Naive thymus-derived CD4-positive, alpha-beta T cell (primary cell): Measurements from ENCODE around the gene ADAP1. TPM values are rescaled to one million over a fixed set of nuclear protein-coding genes. Genes with fewer than 3 reads are reported as not detected.

Experiments
- ATAC-seq: fragments of 150-1000 bp; cut with Tn5 transposase; 2 replicates; pipeline ENCODE4 v1.10.0; 2021; ENCODE audit warnings: mild to moderate bottlenecking, moderate library complexity
- CTCF ChIA-PET: fragments of 350-600 bp; sonication (Branson Sonifier 250); formaldehyde crosslinking; loops from one replicate; lab custom pipeline; 2021; ENCODE audit warnings: antibody characterized with exemption; lab: Charles Lee
- POLR2A ChIA-PET: fragments of 350-600 bp; sonication (Branson Sonifier 250); formaldehyde crosslinking; loops from one replicate; lab custom pipeline; 2021; ENCODE audit warnings: antibody characterized with exemption, inconsistent platforms; lab: Charles Lee
- DNase-seq, 9 donors: peaks; one replicate each; pipeline versions ENCODE4 v3.0.0 to v3.0.0-alpha.2; 2020 to 2022; ENCODE audit warnings: mixed read lengths in 1 of 9
- H3K27ac ChIP-seq: one replicate; pipeline ENCODE4 v1.7.0; 2013; ENCODE audit warnings: mild to moderate bottlenecking, low read depth, low read length, moderate library complexity
- H3K27me3 ChIP-seq, 2 donors: one replicate each; pipeline ENCODE4 v1.7.0; 2013; ENCODE audit warnings: low read length in 2 of 2, mild to moderate bottlenecking in 2 of 2, moderate library complexity in 2 of 2; ENCODE audit not compliant: control insufficient read depth in 2 of 2, insufficient read depth in 2 of 2
- H3K36me3 ChIP-seq, 3 experiments: 1 replicate in 2 of 3; 2 replicates in 1 of 3; pipeline ENCODE4 v1.7.0; 2013; ENCODE audit warnings: low read length in 3 of 3, mild to moderate bottlenecking in 3 of 3, moderate library complexity in 1 of 3; ENCODE audit not compliant: insufficient read depth in 3 of 3, control insufficient read depth in 2 of 3
- H3K4me1 ChIP-seq, 2 donors: one replicate each; pipeline ENCODE4 v1.7.0; 2013; ENCODE audit warnings: low read length in 2 of 2, mild to moderate bottlenecking in 2 of 2, moderate library complexity in 1 of 2; ENCODE audit not compliant: control insufficient read depth in 2 of 2, insufficient read depth in 2 of 2
- H3K4me3 ChIP-seq: 2 replicates; pipeline ENCODE4 v1.7.0; 2013; ENCODE audit warnings: mild to moderate bottlenecking, low read length
- H3K9me3 ChIP-seq, 3 experiments: 1 replicate in 2 of 3; 2 replicates in 1 of 3; pipeline ENCODE4 v1.7.0; 2013; ENCODE audit warnings: low read length in 3 of 3; ENCODE audit not compliant: control insufficient read depth in 2 of 3
- H3K27ac Mint-ChIP-seq, 9 donors: one replicate each; pipeline ENCODE4 v1.8.0; 2020 to 2022; ENCODE audit warnings: mixed read lengths in 9 of 9, mild to moderate bottlenecking in 8 of 9, moderate library complexity in 5 of 9, inconsistent platforms in 2 of 9
- H3K27me3 Mint-ChIP-seq, 5 donors: one replicate each; pipeline ENCODE4 v1.8.0; 2021 to 2022; ENCODE audit warnings: mixed read lengths in 5 of 5, mild to moderate bottlenecking in 1 of 5
- H3K36me3 Mint-ChIP-seq, 5 donors: one replicate each; pipeline ENCODE4 v1.8.0; 2020 to 2022; ENCODE audit warnings: mixed read lengths in 5 of 5, mild to moderate bottlenecking in 3 of 5, inconsistent platforms in 1 of 5
- H3K4me1 Mint-ChIP-seq, 7 donors: one replicate each; pipeline ENCODE4 v1.8.0; 2020 to 2022; ENCODE audit warnings: mixed read lengths in 7 of 7, mild to moderate bottlenecking in 3 of 7, inconsistent platforms in 1 of 7
- H3K4me3 Mint-ChIP-seq, 10 donors: one replicate each; pipeline ENCODE4 v1.8.0; 2020 to 2022; ENCODE audit warnings: mild to moderate bottlenecking in 10 of 10, mixed read lengths in 10 of 10, moderate library complexity in 6 of 10, inconsistent platforms in 2 of 10
- H3K9me3 Mint-ChIP-seq, 11 donors: one replicate each; pipeline ENCODE4 v1.8.0; 2020 to 2022; ENCODE audit warnings: mixed read lengths in 11 of 11, mild to moderate bottlenecking in 4 of 11, inconsistent platforms in 1 of 11, moderate library complexity in 1 of 11
- intact Hi-C, 2 donors: fragments of 100-400 bp; cut with micrococcal nuclease; formaldehyde crosslinking; loops; one replicate each; pipeline ENCODE4 v1.15.1; 2023
- polyA plus RNA-seq, 2 donors: library from polyadenylated mRNA; unstranded; fragments of 300-500 nt; fragmentation: Illumina TruSeq; gene quantifications; one replicate each; pipeline ENCODE4 v1.2.3, GENCODE V29; 2021
- total RNA-seq, 6 experiments: library from RNA in 5 of 6; stranded (reverse) in 5 of 6; gene quantifications; 1 replicate in 5 of 6; 2 replicates in 1 of 6; pipeline ENCODE4 v1.2.3 and lab custom pipeline; 2021 to 2026

The ADAP1 gene
- total and polyA plus RNA-seq, 7 experiments from 2014 or later, result 3.8 to 68.6 (median 8.7) TPM

- CTCF ChIA-PET, result interaction anchor here (1.0 to 2.1 kb wide), 2 partner anchors 86 to 159 kb away, joined by 4 read pairs; no protein-coding TSS in a partner anchor
- no peaks in the 10 kb centered on the region for H3K36me3 ChIP-seq
- no peaks in the 10 kb centered on the region for H3K9me3 ChIP-seq
- no peak overlapping the region for H3K27ac Mint-ChIP-seq
- H3K36me3 Mint-ChIP-seq, result peaks cover 0 to 9% (median 7%) of the 10 kb centered on the region in 5 donors
- H3K27me3 Mint-ChIP-seq, result peaks cover 0 to 2% (median 0%) of the 10 kb centered on the region in 5 donors
- intact Hi-C loops, result no loop called here
- peaks cover 0 to 11% (median 9%) of the 10 kb centered on the region in 7 donors for H3K4me1 Mint-ChIP-seq
- H3K4me3 Mint-ChIP-seq, result peak overlapping the region in 1 of 10 donors; percentile 46
- peaks cover 0 to 2% (median 0%) of the 10 kb centered on the region in 11 donors for H3K9me3 Mint-ChIP-seq
- no peak overlapping the region for H3K27ac ChIP-seq
- no peak for ATAC-seq
- peaks cover 0 to 11% of the 10 kb centered on the region in 2 donors for H3K4me1 ChIP-seq
- H3K4me3 ChIP-seq, result no peak overlapping the region
- peak in 1 of 9 donors; percentile 25 for DNase-seq
- no peaks in the 10 kb centered on the region for H3K27me3 ChIP-seq
- POLR2A ChIA-PET, result no interaction called here
These were observed 47.7 kb downstream of the ADAP1 start for GRCh38 chr7:906776-907157.

- no peak overlapping the region for H3K27ac ChIP-seq
- ChIA-PET POLR2A (no interaction called here), CTCF (no interaction called here)
- Mint-ChIP-seq H3K4me1 (peaks cover 0 to 5% (median 2%) of the 10 kb centered on the region in 7 donors), H3K27ac (no peak overlapping the region), H3K4me3 (no peak overlapping the region), H3K36me3 (peaks cover 0 to 9% (median 7%) of the 10 kb centered on the region in 5 donors), H3K9me3 (peaks cover 0 to 2% (median 0%) of the 10 kb centered on the region in 11 donors), H3K27me3 (peaks cover 0 to 2% (median 0%) of the 10 kb centered on the region in 5 donors)
- H3K4me3 ChIP-seq, result no peak overlapping the region
- no peaks in the 10 kb centered on the region for H3K27me3 ChIP-seq
- no peaks in the 10 kb centered on the region for H3K9me3 ChIP-seq
- H3K4me1 ChIP-seq, result peaks cover 0 to 6% of the 10 kb centered on the region in 2 donors
- intact Hi-C loops, result no loop called here
- H3K36me3 ChIP-seq, result no peaks in the 10 kb centered on the region
- ATAC-seq, result no peak
- DNase-seq, result no peak
These were observed 49.6 kb downstream of the ADAP1 start for GRCh38 chr7:904847-905246.

GRCh38 chr7:903921-904755, 50.3 kb downstream of the ADAP1 start:
- no peak overlapping the region for H3K27ac Mint-ChIP-seq
- peaks cover 0 to 2% (median 0%) of the 10 kb centered on the region in 5 donors for H3K27me3 Mint-ChIP-seq
- H3K36me3 Mint-ChIP-seq, result peaks cover 0 to 9% (median 7%) of the 10 kb centered on the region in 5 donors
- Histone ChIP-seq H3K36me3 (peaks cover 0 to 4% (median 0%) of the 10 kb centered on the region in 3 experiments), H3K4me3 (no peak overlapping the region), H3K27ac (no peak overlapping the region), H3K4me1 (peaks cover 0 to 6% of the 10 kb centered on the region in 2 donors), H3K27me3 (no peaks in the 10 kb centered on the region), H3K9me3 (no peaks in the 10 kb centered on the region)
- POLR2A ChIA-PET, result interaction anchor here (1.4 kb wide), 1 partner anchor 18 kb away, joined by 3 read pairs; no protein-coding TSS in a partner anchor
- peaks cover 0 to 2% (median 0%) of the 10 kb centered on the region in 11 donors for H3K9me3 Mint-ChIP-seq
- DNase-seq (no peak), ATAC-seq (no peak)
- intact Hi-C loops, result no loop called here
- H3K4me1 Mint-ChIP-seq, result peaks cover 0 to 4% (median 0%) of the 10 kb centered on the region in 7 donors
- CTCF ChIA-PET, result no interaction called here
- H3K4me3 Mint-ChIP-seq, result no peak overlapping the region

GRCh38 chr7:902996-903395, 51.5 kb downstream of the ADAP1 start:
- ATAC-seq, result no peak

GRCh38 chr7:901388-902154, 52.9 kb downstream of the ADAP1 start:
- H3K27ac ChIP-seq, result no peak overlapping the region
- ChIA-PET POLR2A (interaction anchor here (0.7 kb wide), 1 partner anchor 22 kb away, joined by 4 read pairs; no protein-coding TSS in a partner anchor), CTCF (no interaction called here)
- no peaks in the 10 kb centered on the region for H3K27me3 ChIP-seq
- H3K9me3 ChIP-seq, result no peaks in the 10 kb centered on the region
- no peaks in the 10 kb centered on the region for H3K4me1 ChIP-seq
- no peak overlapping the region for H3K4me3 Mint-ChIP-seq
- H3K27me3 Mint-ChIP-seq, result peaks cover 0 to 2% (median 0%) of the 10 kb centered on the region in 5 donors
- H3K36me3 Mint-ChIP-seq, result peaks cover 0 to 13% (median 7%) of the 10 kb centered on the region in 5 donors
- H3K36me3 ChIP-seq, result peaks cover 0 to 30% (median 2%) of the 10 kb centered on the region in 3 experiments
- peaks cover 0 to 2% (median 0%) of the 10 kb centered on the region in 11 donors for H3K9me3 Mint-ChIP-seq
- H3K4me3 ChIP-seq, result no peak overlapping the region
- intact Hi-C loops, result loop anchor here in 1 of 2 donors (2.0 kb wide), 1 partner anchor 73 kb away; the partner anchor contains the start of gene COX19
- no peak overlapping the region for H3K27ac Mint-ChIP-seq
- DNase-seq (peak in 2 of 9 donors; percentile 33 to 68), ATAC-seq (peak; percentile 79)
- H3K4me1 Mint-ChIP-seq, result peaks cover 0 to 2% (median 0%) of the 10 kb centered on the region in 7 donors

More at GRCh38 chr7:902996-903395, 51.5 kb downstream of the ADAP1 start:
- ChIA-PET POLR2A (interaction anchor here (1.4 kb wide), 1 partner anchor 20 kb away, joined by 3 read pairs; no protein-coding TSS in a partner anchor), CTCF (no interaction called here)
- peaks cover 0 to 9% (median 7%) of the 10 kb centered on the region in 5 donors for H3K36me3 Mint-ChIP-seq
- Histone ChIP-seq H3K4me1 (no peaks in the 10 kb centered on the region), H3K27me3 (no peaks in the 10 kb centered on the region), H3K4me3 (no peak overlapping the region), H3K27ac (no peak overlapping the region), H3K36me3 (peaks cover 0 to 16% (median 0%) of the 10 kb centered on the region in 3 experiments), H3K9me3 (no peaks in the 10 kb centered on the region)
- intact Hi-C loops, result no loop called here
- no peak overlapping the region for H3K4me3 Mint-ChIP-seq
- peaks cover 0 to 3% (median 0%) of the 10 kb centered on the region in 11 donors for H3K9me3 Mint-ChIP-seq
- H3K27ac Mint-ChIP-seq, result no peak overlapping the region
- DNase-seq, result no peak
- peaks cover 0 to 2% (median 0%) of the 10 kb centered on the region in 7 donors for H3K4me1 Mint-ChIP-seq
- peaks cover 0 to 2% (median 0%) of the 10 kb centered on the region in 5 donors for H3K27me3 Mint-ChIP-seq

GRCh38 chr7:901041-901387, 53.5 kb downstream of the ADAP1 start:
- DNase-seq (no peak), ATAC-seq (no peak)
- ChIA-PET CTCF (no interaction called here), POLR2A (interaction anchor here (0.7 to 1.1 kb wide), 2 partner anchors 22 to 88 kb away, joined by 3 to 4 read pairs; no protein-coding TSS in a partner anchor)
- H3K4me3 Mint-ChIP-seq, result no peak overlapping the region
- peaks cover 0 to 2% (median 0%) of the 10 kb centered on the region in 5 donors for H3K27me3 Mint-ChIP-seq
- H3K9me3 ChIP-seq, result no peaks in the 10 kb centered on the region
- intact Hi-C loops, result loop anchor here in 1 of 2 donors (2.0 kb wide), 1 partner anchor 74 kb away; the partner anchor contains the start of gene COX19
- H3K4me3 ChIP-seq, result no peak overlapping the region
- no peaks in the 10 kb centered on the region for H3K4me1 ChIP-seq
- H3K9me3 Mint-ChIP-seq, result peaks cover 0 to 2% (median 0%) of the 10 kb centered on the region in 11 donors
- no peaks in the 10 kb centered on the region for H3K27me3 ChIP-seq
- H3K36me3 ChIP-seq, result peaks cover 0 to 35% (median 5%) of the 10 kb centered on the region in 3 experiments
- peaks cover 0 to 2% (median 0%) of the 10 kb centered on the region in 7 donors for H3K4me1 Mint-ChIP-seq
- H3K27ac Mint-ChIP-seq, result no peak overlapping the region
- peaks cover 4 to 18% (median 11%) of the 10 kb centered on the region in 5 donors for H3K36me3 Mint-ChIP-seq
- H3K27ac ChIP-seq, result no peak overlapping the region
